Mammary epithelial cell (primary cell): ENCODE data around the gene NOVA2.

ENCODE experiments used
- EZH2 ChIP-seq: IDR thresholded peaks from 2 replicates; pipeline ENCODE4 v1.6.1; 2012; ENCODE audit warnings: low read length, inconsistent platforms, borderline replicate concordance
- TF ChIP-seq, protein P1 (sequence below), 2 donors: IDR thresholded peaks in 1 of 2; conservative IDR thresholded peaks in 1 of 2; 2 replicates each; pipeline ENCODE4 v1.5.1; 2011 to 2012; ENCODE audit warnings: inconsistent platforms in 2 of 2, low read length in 2 of 2, mild to moderate bottlenecking in 2 of 2, control low read depth in 1 of 2, low read depth in 1 of 2; ENCODE audit not compliant: insufficient read depth in 1 of 2; ENCODE audit errors: extremely low read depth in 1 of 2

DNA sequence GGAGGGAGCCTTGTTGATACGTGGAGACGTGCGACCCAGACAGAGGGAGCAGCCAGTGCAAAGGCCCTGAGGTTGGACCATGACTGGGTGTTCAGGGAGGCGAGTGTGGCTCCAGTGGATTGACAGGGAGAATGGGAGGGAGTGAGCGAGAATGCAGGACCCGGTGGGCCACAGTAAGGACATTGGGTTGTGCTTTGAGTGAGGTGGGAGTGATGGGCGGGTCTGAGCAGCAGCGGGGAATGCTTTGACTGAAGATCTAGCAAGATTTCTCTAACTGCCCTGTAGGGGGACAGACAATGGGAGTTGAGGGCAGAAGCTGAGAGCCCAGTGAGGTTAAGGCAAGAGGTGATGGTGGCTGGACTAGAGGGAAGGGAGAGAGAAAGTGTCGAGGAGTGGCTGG is 51.4 kb downstream of the NOVA2 start:
- TF ChIP-seq, protein P1, sequence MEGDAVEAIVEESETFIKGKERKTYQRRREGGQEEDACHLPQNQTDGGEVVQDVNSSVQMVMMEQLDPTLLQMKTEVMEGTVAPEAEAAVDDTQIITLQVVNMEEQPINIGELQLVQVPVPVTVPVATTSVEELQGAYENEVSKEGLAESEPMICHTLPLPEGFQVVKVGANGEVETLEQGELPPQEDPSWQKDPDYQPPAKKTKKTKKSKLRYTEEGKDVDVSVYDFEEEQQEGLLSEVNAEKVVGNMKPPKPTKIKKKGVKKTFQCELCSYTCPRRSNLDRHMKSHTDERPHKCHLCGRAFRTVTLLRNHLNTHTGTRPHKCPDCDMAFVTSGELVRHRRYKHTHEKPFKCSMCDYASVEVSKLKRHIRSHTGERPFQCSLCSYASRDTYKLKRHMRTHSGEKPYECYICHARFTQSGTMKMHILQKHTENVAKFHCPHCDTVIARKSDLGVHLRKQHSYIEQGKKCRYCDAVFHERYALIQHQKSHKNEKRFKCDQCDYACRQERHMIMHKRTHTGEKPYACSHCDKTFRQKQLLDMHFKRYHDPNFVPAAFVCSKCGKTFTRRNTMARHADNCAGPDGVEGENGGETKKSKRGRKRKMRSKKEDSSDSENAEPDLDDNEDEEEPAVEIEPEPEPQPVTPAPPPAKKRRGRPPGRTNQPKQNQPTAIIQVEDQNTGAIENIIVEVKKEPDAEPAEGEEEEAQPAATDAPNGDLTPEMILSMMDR (conservative IDR thresholded peaks at IDR 0.05 in 1 of 2, IDR thresholded peaks at IDR 0.05 in 1 of 2; ENCODE audit: extremely low read depth in 1 of 2, insufficient read depth in 1 of 2, low read depth in 1 of 2, low read length in 2 of 2), result peak; percentile 8 to 20
- TF ChIP-seq EZH2, result no peak
